Stimulated activated naive B cell treated with anti-CD40 and anti-IgM and Interleukin-4, amounts not matched to agents 10 μg/mL and 1 μg/mL and 100 μg/mL, for 72 hours (primary cell): ENCODE results near the gene NFATC2IP.
"Not testable (repeated sequence)": the region's sequence is repeated elsewhere in the genome, so short reads cannot be mapped to it uniquely, and the experiment has no call there.

ENCODE experiments used
- ATAC-seq, 2 donors: fragments of 150-1000 bp; cut with Tn5 transposase; replicated peaks; 2 replicates each; pipeline ENCODE4 v1.10.0; 2021; ENCODE audit warnings: moderate library complexity in 1 of 2
- DNase-seq: peaks from one replicate; pipeline ENCODE4 v3.0.0; 2021
- H3K27ac Mint-ChIP-seq: one replicate; pipeline ENCODE4 v1.8.0; 2022; ENCODE audit warnings: mild to moderate bottlenecking, mixed read lengths
- H3K27me3 Mint-ChIP-seq, 2 donors: one replicate each; pipeline ENCODE4 v1.8.0; 2022; ENCODE audit warnings: mixed read lengths in 2 of 2
- H3K36me3 Mint-ChIP-seq, 2 donors: one replicate each; pipeline ENCODE4 v1.8.0; 2022; ENCODE audit warnings: mixed read lengths in 2 of 2, mild to moderate bottlenecking in 1 of 2
- H3K4me1 Mint-ChIP-seq, 2 donors: one replicate each; pipeline ENCODE4 v1.8.0; 2022; ENCODE audit warnings: mixed read lengths in 2 of 2, mild to moderate bottlenecking in 1 of 2
- H3K4me3 Mint-ChIP-seq, 2 donors: one replicate each; pipeline ENCODE4 v1.8.0; 2022; ENCODE audit warnings: mild to moderate bottlenecking in 2 of 2, mixed read lengths in 2 of 2, moderate library complexity in 1 of 2
- H3K9me3 Mint-ChIP-seq, 2 donors: one replicate each; pipeline ENCODE4 v1.8.0; 2022; ENCODE audit warnings: mixed read lengths in 2 of 2, mild to moderate bottlenecking in 1 of 2

Gene NFATC2IP

GRCh38 chr16:28985211-28986041 is 34.7 kb downstream of the NFATC2IP start:
- peaks cover 80 to 86% of the 10 kb centered on the region in 2 donors for H3K36me3 Mint-ChIP-seq

GRCh38 chr16:28986046-28986445 is 35.3 kb downstream of the NFATC2IP start:
- Mint-ChIP-seq H3K4me1 (peaks cover 16 to 26% of the 10 kb centered on the region in 2 donors), H3K9me3 (peaks cover 10 to 12% of the 10 kb centered on the region in 2 donors), H3K27ac (peak overlapping the region; percentile 42), H3K4me3 (no peak overlapping the region), H3K36me3 (peaks cover 78 to 84% of the 10 kb centered on the region in 2 donors), H3K27me3 (no peaks in the 10 kb centered on the region)
- ATAC-seq (no peak), DNase-seq (no peak)

More at GRCh38 chr16:28985211-28986041, 34.7 kb downstream of the NFATC2IP start:
- no peaks in the 10 kb centered on the region for H3K27me3 Mint-ChIP-seq
- ATAC-seq (peak in 1 of 2 donors; percentile 26), DNase-seq (no peak)
- peak overlapping the region; percentile 47 for H3K27ac Mint-ChIP-seq
- H3K4me3 Mint-ChIP-seq, result peak overlapping the region; percentile 20 to 71
- peaks cover 16 to 26% of the 10 kb centered on the region in 2 donors for H3K4me1 Mint-ChIP-seq
- peaks cover 10 to 12% of the 10 kb centered on the region in 2 donors for H3K9me3 Mint-ChIP-seq

DNA sequence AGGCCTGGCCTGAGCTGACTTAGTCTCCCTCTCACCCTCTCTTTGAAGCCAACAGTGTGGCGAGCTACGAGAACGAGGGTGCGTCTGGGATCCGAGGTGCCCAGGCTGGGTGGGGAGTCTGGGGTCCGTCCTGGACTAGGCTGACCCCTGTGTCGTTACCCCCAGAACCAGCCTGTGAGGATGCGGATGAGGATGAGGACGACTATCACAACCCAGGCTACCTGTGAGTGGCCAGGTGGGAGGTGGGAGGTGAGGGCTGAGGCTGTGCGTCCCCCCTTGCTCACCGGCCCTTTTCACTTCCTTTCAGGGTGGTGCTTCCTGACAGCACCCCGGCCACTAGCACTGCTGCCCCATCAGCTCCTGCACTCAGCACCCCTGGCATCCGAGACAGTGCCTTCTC is 35.8 kb downstream of the NFATC2IP start:
- H3K9me3 Mint-ChIP-seq, result peaks cover 8 to 12% of the 10 kb centered on the region in 2 donors
- ATAC-seq, result no peak
- H3K27ac Mint-ChIP-seq, result peak overlapping the region; percentile 42
- DNase-seq, result no peak
- no peak overlapping the region for H3K4me3 Mint-ChIP-seq
- peaks cover 16 to 26% of the 10 kb centered on the region in 2 donors for H3K4me1 Mint-ChIP-seq
- peaks cover 74 to 79% of the 10 kb centered on the region in 2 donors for H3K36me3 Mint-ChIP-seq
- no peaks in the 10 kb centered on the region for H3K27me3 Mint-ChIP-seq

GRCh38 chr16:28987170-28987853 is 36.6 kb downstream of the NFATC2IP start:
- no peak for ATAC-seq
- H3K9me3 Mint-ChIP-seq, result peaks cover 4 to 7% of the 10 kb centered on the region in 2 donors
- no peak overlapping the region for H3K4me3 Mint-ChIP-seq
- H3K27ac Mint-ChIP-seq, result no peak overlapping the region
- no peaks in the 10 kb centered on the region for H3K27me3 Mint-ChIP-seq
- H3K4me1 Mint-ChIP-seq, result peaks cover 13 to 26% of the 10 kb centered on the region in 2 donors
- H3K36me3 Mint-ChIP-seq, result peaks cover 66 to 71% of the 10 kb centered on the region in 2 donors
- DNase-seq, result no peak

DNA sequence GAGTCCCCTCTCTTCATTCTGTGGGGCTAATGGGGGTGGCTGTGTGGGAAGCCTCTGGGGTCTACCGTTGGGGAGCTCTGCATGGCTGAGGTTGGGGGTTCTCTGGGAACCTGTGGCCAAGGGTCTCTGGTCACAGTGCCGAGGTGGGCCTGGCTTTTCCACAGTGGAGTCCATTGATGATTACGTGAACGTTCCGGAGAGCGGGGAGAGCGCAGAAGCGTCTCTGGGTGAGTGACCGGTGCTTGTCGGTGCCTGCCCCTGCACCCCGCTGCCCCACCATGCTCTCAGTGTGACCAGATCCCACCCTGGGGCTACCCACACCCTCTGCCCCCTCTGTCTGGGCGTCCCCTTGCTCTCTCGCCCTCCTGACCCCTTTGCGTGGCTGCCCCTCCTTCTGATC is 38.6 kb downstream of the NFATC2IP start:
- no peak overlapping the region for H3K4me3 Mint-ChIP-seq
- H3K36me3 Mint-ChIP-seq, result peaks cover 46 to 50% of the 10 kb centered on the region in 2 donors
- peaks cover 8 to 12% of the 10 kb centered on the region in 2 donors for H3K4me1 Mint-ChIP-seq
- H3K27me3 Mint-ChIP-seq, result no peaks in the 10 kb centered on the region
- peak overlapping the region; percentile 51 for H3K27ac Mint-ChIP-seq
- DNase-seq (no peak), ATAC-seq (no peak)
- H3K9me3 Mint-ChIP-seq, result peaks cover 4 to 7% of the 10 kb centered on the region in 2 donors

DNA sequence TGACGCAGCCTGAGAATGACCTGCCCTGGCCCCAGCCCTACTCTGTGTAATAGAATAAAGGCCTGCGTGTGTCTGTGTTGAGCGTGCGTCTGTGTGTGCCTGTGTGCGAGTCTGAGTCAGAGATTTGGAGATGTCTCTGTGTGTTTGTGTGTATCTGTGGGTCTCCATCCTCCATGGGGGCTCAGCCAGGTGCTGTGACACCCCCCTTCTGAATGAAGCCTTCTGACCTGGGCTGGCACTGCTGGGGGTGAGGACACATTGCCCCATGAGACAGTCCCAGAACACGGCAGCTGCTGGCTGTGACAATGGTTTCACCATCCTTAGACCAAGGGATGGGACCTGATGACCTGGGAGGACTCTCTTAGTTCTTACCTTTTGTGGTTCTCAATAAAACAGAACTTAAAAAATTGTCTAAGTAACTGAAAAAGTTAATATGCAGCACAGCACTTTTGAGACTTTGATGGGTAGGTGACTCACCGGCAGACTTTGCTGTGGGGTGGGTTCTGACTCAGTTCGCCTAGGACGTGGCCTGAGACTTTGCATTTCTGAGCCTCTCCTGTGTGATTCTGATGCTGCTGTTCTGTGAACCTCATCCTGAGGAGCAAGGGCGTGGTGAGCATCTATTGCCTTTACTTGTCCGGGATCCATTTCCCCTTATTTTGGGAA is 39.8 kb downstream of the NFATC2IP start:
- H3K27me3 Mint-ChIP-seq, result no peaks in the 10 kb centered on the region
- H3K9me3 Mint-ChIP-seq, result peaks cover 4 to 7% of the 10 kb centered on the region in 2 donors
- peaks cover 40 to 44% of the 10 kb centered on the region in 2 donors for H3K36me3 Mint-ChIP-seq
- ATAC-seq (no peak), DNase-seq (no peak)
- no peak overlapping the region for H3K4me3 Mint-ChIP-seq
- peaks cover 2 to 3% of the 10 kb centered on the region in 2 donors for H3K4me1 Mint-ChIP-seq
- no peak overlapping the region for H3K27ac Mint-ChIP-seq

- DNase-seq (no peak), ATAC-seq (no peak)
- Mint-ChIP-seq H3K4me3 (no peak overlapping the region), H3K4me1 (no peaks in the 10 kb centered on the region), H3K27me3 (no peaks in the 10 kb centered on the region), H3K27ac (no peak overlapping the region), H3K9me3 (peaks cover 4 to 7% of the 10 kb centered on the region in 2 donors), H3K36me3 (peaks cover 30 to 33% of the 10 kb centered on the region in 2 donors)
Measured at GRCh38 chr16:28991687-28992086, 41.0 kb downstream of the NFATC2IP start.

GRCh38 chr16:28992496-28992895 is 41.8 kb downstream of the NFATC2IP start:
- ATAC-seq (no peak), DNase-seq (no peak)
- Mint-ChIP-seq H3K27ac (no peak overlapping the region), H3K4me1 (no peaks in the 10 kb centered on the region), H3K9me3 (peaks cover 0 to 1% of the 10 kb centered on the region in 2 donors), H3K27me3 (no peaks in the 10 kb centered on the region), H3K36me3 (peaks cover 23 to 26% of the 10 kb centered on the region in 2 donors), H3K4me3 (no peak overlapping the region)

GRCh38 chr16:28998837-28999236 is 48.1 kb downstream of the NFATC2IP start:
- H3K27ac Mint-ChIP-seq, result no peak overlapping the region

DNA sequence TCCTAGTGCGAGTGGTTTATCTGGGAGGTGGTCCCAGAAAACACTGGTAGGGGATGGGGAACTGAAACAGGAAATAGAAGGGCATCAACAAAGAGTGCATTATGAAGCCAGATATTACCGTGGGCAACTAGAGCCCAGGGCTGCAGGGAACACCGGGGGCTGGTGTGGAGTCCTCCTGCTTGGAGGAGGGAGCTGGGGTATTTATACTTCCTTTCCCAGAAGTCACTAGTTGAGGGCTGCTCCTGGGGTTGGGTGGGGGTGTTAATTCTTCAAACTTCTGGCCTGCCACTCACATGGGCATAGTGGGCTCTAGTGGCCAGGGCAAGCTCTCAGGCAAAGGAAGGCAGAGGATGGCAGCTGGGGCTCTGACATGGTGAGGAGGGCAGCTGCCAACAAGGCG is 48.8 kb downstream of the NFATC2IP start:
- DNase-seq (no peak), ATAC-seq (no peak)
- H3K9me3 Mint-ChIP-seq, result no peaks in the 10 kb centered on the region
- peaks cover 9 to 11% of the 10 kb centered on the region in 2 donors for H3K27me3 Mint-ChIP-seq
- no peaks in the 10 kb centered on the region for H3K36me3 Mint-ChIP-seq
- H3K27ac Mint-ChIP-seq, result peak overlapping the region; percentile 9
- H3K4me1 Mint-ChIP-seq, result peaks cover 9 to 10% of the 10 kb centered on the region in 2 donors
- H3K4me3 Mint-ChIP-seq, result no peak overlapping the region

More at GRCh38 chr16:28998837-28999236, 48.1 kb downstream of the NFATC2IP start:
- no peaks in the 10 kb centered on the region for H3K9me3 Mint-ChIP-seq
- peaks cover 8 to 9% of the 10 kb centered on the region in 2 donors for H3K27me3 Mint-ChIP-seq
- H3K36me3 Mint-ChIP-seq, result no peaks in the 10 kb centered on the region
- peaks cover 9 to 10% of the 10 kb centered on the region in 2 donors for H3K4me1 Mint-ChIP-seq
- H3K4me3 Mint-ChIP-seq, result no peak overlapping the region
- no peak for DNase-seq
- no peak for ATAC-seq

DNA sequence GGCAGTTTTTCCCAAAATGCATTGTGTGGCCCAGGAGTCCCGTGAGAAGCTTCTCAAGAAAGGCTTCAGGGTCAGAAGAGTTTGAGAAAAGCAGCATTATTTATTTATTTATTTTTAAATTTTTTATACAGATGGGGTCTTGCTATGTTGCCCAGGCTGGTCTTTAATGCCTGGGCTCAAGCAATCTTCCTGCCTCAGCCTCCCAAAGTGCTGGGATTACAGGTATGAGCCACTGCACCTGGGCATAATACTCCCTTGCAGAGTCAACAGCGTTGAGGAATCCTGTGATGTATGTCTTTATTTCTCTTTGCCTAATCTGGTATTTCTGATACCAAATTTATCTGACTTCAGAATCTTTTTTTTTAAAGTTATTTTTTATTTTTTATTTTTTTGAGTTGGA is 49.3 kb downstream of the NFATC2IP start:
- no peaks in the 10 kb centered on the region for H3K36me3 Mint-ChIP-seq
- ATAC-seq (no peak), DNase-seq (no peak)
- no peak overlapping the region for H3K4me3 Mint-ChIP-seq
- H3K4me1 Mint-ChIP-seq, result peaks cover 9 to 10% of the 10 kb centered on the region in 2 donors
- no peak overlapping the region for H3K27ac Mint-ChIP-seq
- H3K9me3 Mint-ChIP-seq, result no peaks in the 10 kb centered on the region
- H3K27me3 Mint-ChIP-seq, result peaks cover 9 to 16% of the 10 kb centered on the region in 2 donors

GRCh38 chr16:29004496-29005139 is 53.9 kb downstream of the NFATC2IP start:
- H3K4me3 Mint-ChIP-seq, H3K4me1 Mint-ChIP-seq, ATAC-seq, H3K9me3 Mint-ChIP-seq, DNase-seq, H3K27ac Mint-ChIP-seq, H3K36me3 Mint-ChIP-seq: not testable (repeated sequence)
- peaks cover 23 to 48% of the 10 kb centered on the region in 2 donors for H3K27me3 Mint-ChIP-seq

DNA sequence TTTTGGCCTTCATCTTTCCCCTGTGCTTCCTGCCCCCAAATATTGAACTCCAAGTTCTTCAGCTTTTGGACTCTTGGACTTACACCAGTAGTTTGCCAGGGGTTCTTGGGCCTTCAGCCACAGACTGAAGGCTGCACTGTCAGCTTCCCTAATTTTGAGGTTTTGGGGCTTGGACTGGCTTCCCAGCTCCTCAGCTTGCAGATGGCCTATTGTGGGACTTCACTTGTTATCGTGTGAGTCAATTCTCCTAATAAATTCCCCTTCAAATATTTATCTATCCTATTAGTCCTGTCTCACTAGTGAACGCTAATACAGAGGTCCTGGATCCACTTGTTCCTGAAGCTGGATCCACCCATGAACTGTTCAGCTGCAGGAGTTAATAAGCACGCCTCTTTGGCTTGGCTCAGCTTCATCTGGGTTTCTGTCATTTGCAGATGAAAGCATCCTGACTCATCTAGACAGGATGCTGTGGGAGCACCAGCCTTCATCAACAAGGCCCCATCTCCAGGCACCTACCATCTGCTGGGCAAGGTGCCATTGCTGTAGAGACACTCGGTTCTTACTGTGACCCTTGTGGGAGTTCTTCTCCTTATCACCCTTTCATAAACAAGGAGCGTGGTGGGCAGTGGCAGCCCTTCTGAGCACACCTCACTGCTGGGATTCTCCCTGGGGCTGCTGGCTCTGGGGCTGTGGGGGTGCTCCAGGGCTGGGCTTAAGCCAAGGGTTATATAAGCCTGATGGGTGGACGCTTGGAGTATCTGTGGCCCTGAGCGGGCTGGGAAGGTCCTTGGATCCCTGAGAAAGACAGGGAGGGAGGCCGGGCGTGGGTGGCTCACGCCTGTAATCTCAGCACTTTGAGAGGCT is 57.2 kb downstream of the NFATC2IP start:
- DNase-seq, result no peak

More for the DNA sequence above, 57.2 kb downstream of the NFATC2IP start:
- H3K36me3 Mint-ChIP-seq, result no peaks in the 10 kb centered on the region
- no peak overlapping the region for H3K27ac Mint-ChIP-seq
- no peaks in the 10 kb centered on the region for H3K9me3 Mint-ChIP-seq
- ATAC-seq, result peak in 1 of 2 donors; percentile 39
- H3K4me3 Mint-ChIP-seq, result no peak overlapping the region
- peaks cover 17 to 40% of the 10 kb centered on the region in 2 donors for H3K27me3 Mint-ChIP-seq
- H3K4me1 Mint-ChIP-seq, result peaks cover 6 to 8% of the 10 kb centered on the region in 2 donors
